ENCODE measurements around the gene MFSD12. TPM values are rescaled to one million over a fixed set of nuclear protein-coding genes. Genes with fewer than 3 reads are reported as not detected.

The MFSD12 gene
- total and polyA plus RNA-seq, 4 donors, result 9.4 to 43.6 (median 24.6) TPM

- Histone ChIP-seq H3K4me3 (ENCODE audit: low read depth in 1 of 3, low read length in 3 of 3) (no peak overlapping the region), H3K4me1 (ENCODE audit: control insufficient read depth in 4 of 4, insufficient read depth in 4 of 4, low read length in 3 of 4) (peaks cover 0 to 9% (median 4%) of the 10 kb centered on the region in 4 donors), H3K9me3 (ENCODE audit: control insufficient read depth in 4 of 4, low read length in 3 of 4) (no peaks in the 10 kb centered on the region), H3K36me3 (ENCODE audit: control insufficient read depth in 4 of 4, insufficient read depth in 3 of 4, low read depth in 1 of 4, low read length in 3 of 4) (peaks cover 12 to 68% (median 30%) of the 10 kb centered on the region in 4 donors), H3K27ac (ENCODE audit: low read depth in 1 of 2, low read length in 2 of 2) (no peak overlapping the region), H3K27me3 (ENCODE audit: control insufficient read depth in 4 of 4, insufficient read depth in 4 of 4, low read length in 3 of 4) (no peaks in the 10 kb centered on the region), H3K9ac (ENCODE audit: low read depth in 1 of 2, low read length in 2 of 2) (no peak overlapping the region)
- WGBS, result 96% methylated on average over 20 of the region's 20 CpGs
- no peak for DNase-seq (ENCODE audit: low spot score)
- TF ChIP-seq CTCF (IDR thresholded peaks at IDR 0.05; ENCODE audit: low read depth, low read length, missing input control), result no peak
- no peak for TF ChIP-seq FOXA1 (IDR thresholded peaks at IDR 0.05)
- TF ChIP-seq TAF1 (conservative IDR thresholded peaks at IDR 0.05), result no peak
- TF ChIP-seq FOXA2 (IDR thresholded peaks at IDR 0.05), result no peak
- no peak for TF ChIP-seq MAX (IDR thresholded peaks at IDR 0.05)
- TF ChIP-seq GABPA (IDR thresholded peaks at IDR 0.05 in 1 of 2, conservative IDR thresholded peaks at IDR 0.05 in 1 of 2), result no peak
- no peak for TF ChIP-seq HNF4G (IDR thresholded peaks at IDR 0.05)
- no peak for TF ChIP-seq HNF4A (conservative IDR thresholded peaks at IDR 0.05)
- TF ChIP-seq YY1 (IDR thresholded peaks at IDR 0.05), result no peak
- no peak for TF ChIP-seq NR2F2 (IDR thresholded peaks at IDR 0.05)
- no peak for TF ChIP-seq RXRA (IDR thresholded peaks at IDR 0.05)
- TF ChIP-seq REST (IDR thresholded peaks at IDR 0.05), result no peak
- no peak for TF ChIP-seq ATF3 (IDR thresholded peaks at IDR 0.05)
- TF ChIP-seq JUND (IDR thresholded peaks at IDR 0.05), result no peak
- no peak for TF ChIP-seq EGR1 (IDR thresholded peaks at IDR 0.05; ENCODE audit: low read depth in 2 of 2)
- TF ChIP-seq SP1 (IDR thresholded peaks at IDR 0.05), result no peak
- TF ChIP-seq ZBTB33 (IDR thresholded peaks at IDR 0.05), result no peak
- TF ChIP-seq RAD21 (IDR thresholded peaks at IDR 0.05), result no peak
Measured at GRCh38 chr19:3528539-3529211, 28.7 kb downstream of the MFSD12 start.

All from liver (tissue), 9 donors.